ENCODE measurements around the gene HMCN1. TPM values are rescaled to one million over a fixed set of nuclear protein-coding genes. Genes with fewer than 3 reads are reported as not detected.
A peak's percentile ranks its signal among the peaks of the same experiment; 100 is the strongest.

HMCN1 gene
- polyA plus RNA-seq, 1 of the 3 experiments (the other 2 are of a cell fraction): 59.5 TPM

DNA sequence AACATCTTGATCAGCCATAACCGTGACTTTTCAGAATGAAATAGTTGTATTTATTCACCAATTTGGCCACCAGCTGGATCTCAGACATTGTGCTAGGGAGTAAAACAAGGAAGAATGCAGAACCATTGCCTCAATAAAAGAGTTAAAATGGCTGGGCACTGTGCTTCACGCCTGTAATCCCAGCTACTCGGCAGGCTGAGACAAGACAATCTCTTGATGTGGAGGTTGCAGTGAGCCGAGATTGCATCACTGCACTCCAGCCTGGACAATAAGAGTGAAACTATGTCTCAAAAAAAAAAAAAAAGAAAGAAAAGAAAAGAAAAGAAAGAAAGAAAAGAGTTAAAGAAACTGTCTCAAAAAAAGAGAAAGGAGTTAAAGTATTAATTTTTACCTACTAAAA lies 441.4 kb downstream of the HMCN1 start:
- CTCF ChIA-PET: no interaction called here

GRCh38 chr1:186178426-186179043 lies 444.3 kb downstream of the HMCN1 start:
- no peaks in the 10 kb centered on the region for H3K9me2 ChIP-seq
- peaks cover 4 to 7% of the 10 kb centered on the region in 2 experiments for H3K36me3 ChIP-seq (replicated peaks in 1 of 2; ENCODE audit: control insufficient read depth in 1 of 2, insufficient read depth in 2 of 2, low read length in 1 of 2)
- no peaks in the 10 kb centered on the region for H3K27me3 ChIP-seq (ENCODE audit: insufficient read depth)
- no peaks in the 10 kb centered on the region for H3K79me2 ChIP-seq (ENCODE audit: insufficient read depth)
- H3K9me3 ChIP-seq: no peaks in the 10 kb centered on the region
- H2AFZ ChIP-seq (ENCODE audit: low read depth): peak overlapping the region; percentile 82; the same call in 1 of the 2 replicates
- peaks cover 14% of the 10 kb centered on the region for H3F3A ChIP-seq (replicated peaks; ENCODE audit: insufficient read depth)
- ChIA-PET CTCF (interaction anchor here (0.6 kb wide), 1 partner anchor 310 kb away, joined by 3 read pairs; no protein-coding TSS in a partner anchor), POLR2A (no interaction called here)
- TF ChIP-seq MEF2A (IDR thresholded peaks at IDR 0.05; ENCODE audit: borderline replicate concordance, low read depth) (no peak), TEAD4 (IDR thresholded peaks at IDR 0.05; ENCODE audit: borderline replicate concordance, insufficient read depth) (no peak)
- H4K20me1 ChIP-seq (ENCODE audit: insufficient read depth): no peaks in the 10 kb centered on the region
- whole genome bisulfite sequencing (ENCODE audit: low lambda C conversion rate): 54% methylated on average over 5 of the region's 5 CpGs
- peak overlapping the region; percentile 35; the same call in 1 of the 2 replicates for H3K9ac ChIP-seq
- H3K4me1 ChIP-seq (ENCODE audit: control insufficient read depth in 1 of 2, insufficient read depth in 2 of 2, low read depth in 1 of 2, low read length in 1 of 2): peaks cover 5 to 15% of the 10 kb centered on the region in 2 experiments; a peak in 3 of 4 replicates
- peak overlapping the region in 1 of 2 experiments; percentile 25; a peak in 3 of 4 replicates for H3K4me3 ChIP-seq (ENCODE audit: low read depth in 2 of 2, low read length in 1 of 2)
- DNase-seq: no peak
- H3K4me2 ChIP-seq: peak overlapping the region; percentile 61
- peak overlapping the region; percentile 3 to 22; a peak in 2 of 4 replicates for H3K27ac ChIP-seq (ENCODE audit: low read depth in 2 of 2, low read length in 1 of 2)

More for the DNA sequence above, 441.4 kb downstream of the HMCN1 start:
- POLR2A ChIA-PET: no interaction called here
- no peaks in the 10 kb centered on the region for H3K79me2 ChIP-seq (ENCODE audit: insufficient read depth)
- no peak overlapping the region for H3K4me3 ChIP-seq (ENCODE audit: low read depth in 2 of 2, low read length in 1 of 2)
- peaks cover 2% of the 10 kb centered on the region for H3F3A ChIP-seq (replicated peaks; ENCODE audit: insufficient read depth)
- H4K20me1 ChIP-seq (ENCODE audit: insufficient read depth): no peaks in the 10 kb centered on the region
- TF ChIP-seq, protein P1, sequence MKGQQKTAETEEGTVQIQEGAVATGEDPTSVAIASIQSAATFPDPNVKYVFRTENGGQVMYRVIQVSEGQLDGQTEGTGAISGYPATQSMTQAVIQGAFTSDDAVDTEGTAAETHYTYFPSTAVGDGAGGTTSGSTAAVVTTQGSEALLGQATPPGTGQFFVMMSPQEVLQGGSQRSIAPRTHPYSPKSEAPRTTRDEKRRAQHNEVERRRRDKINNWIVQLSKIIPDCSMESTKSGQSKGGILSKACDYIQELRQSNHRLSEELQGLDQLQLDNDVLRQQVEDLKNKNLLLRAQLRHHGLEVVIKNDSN (IDR thresholded peaks at IDR 0.05; ENCODE audit: borderline replicate concordance, low read depth): no peak
- TF ChIP-seq YY1 (IDR thresholded peaks at IDR 0.05; ENCODE audit: low read depth): peak; percentile 55; the same call in 1 of the 2 replicates
- TF ChIP-seq, protein P2, sequence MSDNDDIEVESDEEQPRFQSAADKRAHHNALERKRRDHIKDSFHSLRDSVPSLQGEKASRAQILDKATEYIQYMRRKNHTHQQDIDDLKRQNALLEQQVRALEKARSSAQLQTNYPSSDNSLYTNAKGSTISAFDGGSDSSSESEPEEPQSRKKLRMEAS (IDR thresholded peaks at IDR 0.05; ENCODE audit: low read depth): peak; percentile 40; the same call in 1 of the 2 replicates
- no peaks in the 10 kb centered on the region for H3K9me2 ChIP-seq
- H3K27ac ChIP-seq (ENCODE audit: low read depth in 2 of 2, low read length in 1 of 2): peak overlapping the region in 1 of 2 experiments; percentile 47; a peak in 2 of 4 replicates
- 0 out of 2 replicates have a peak overlapping the region, but pooled peaks have one; percentile 32 for H3K4me2 ChIP-seq
- no peak for DNase-seq
- H3K36me3 ChIP-seq (replicated peaks in 1 of 2; ENCODE audit: control insufficient read depth in 1 of 2, insufficient read depth in 2 of 2, low read length in 1 of 2): peaks cover 11 to 12% of the 10 kb centered on the region in 2 experiments
- H3K9ac ChIP-seq: 0 out of 2 replicates have a peak overlapping the region, but pooled peaks have one; percentile 7
- H2AFZ ChIP-seq (ENCODE audit: low read depth): peak overlapping the region; percentile 93
- WGBS (ENCODE audit: low lambda C conversion rate): 19% methylated on average over 4 of the region's 4 CpGs
- peaks cover 0 to 5% of the 10 kb centered on the region in 2 experiments; a peak in 2 of 4 replicates for H3K4me1 ChIP-seq (ENCODE audit: control insufficient read depth in 1 of 2, insufficient read depth in 2 of 2, low read depth in 1 of 2, low read length in 1 of 2)
- no peaks in the 10 kb centered on the region for H3K27me3 ChIP-seq (ENCODE audit: insufficient read depth)
- no peaks in the 10 kb centered on the region for H3K9me3 ChIP-seq

DNA sequence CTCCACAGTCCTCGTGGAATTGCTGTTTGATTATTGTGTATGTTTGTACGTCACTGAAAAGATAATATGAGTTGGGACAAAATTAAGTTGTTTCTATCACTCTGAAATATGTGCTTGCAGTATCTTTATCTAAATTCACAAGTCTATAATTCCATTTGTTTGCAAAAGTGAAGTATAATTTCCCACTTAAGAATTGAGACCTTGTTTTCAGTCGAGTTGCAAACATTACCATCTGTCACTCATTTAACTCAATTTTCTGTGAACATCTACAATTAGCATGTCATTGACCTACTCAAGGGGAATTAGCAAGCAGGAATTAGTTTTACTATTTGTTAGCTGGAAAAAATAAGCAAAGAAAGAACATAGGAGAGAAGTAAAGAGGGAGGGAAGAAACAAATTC lies 445.0 kb downstream of the HMCN1 start:
- no peak for TF ChIP-seq FOSL2 (IDR thresholded peaks at IDR 0.05; ENCODE audit: borderline replicate concordance, low read depth)
- TF ChIP-seq POLR2AphosphoS5 (IDR thresholded peaks at IDR 0.05; ENCODE audit: low read depth, low read length): no peak
- TF ChIP-seq, protein P3, sequence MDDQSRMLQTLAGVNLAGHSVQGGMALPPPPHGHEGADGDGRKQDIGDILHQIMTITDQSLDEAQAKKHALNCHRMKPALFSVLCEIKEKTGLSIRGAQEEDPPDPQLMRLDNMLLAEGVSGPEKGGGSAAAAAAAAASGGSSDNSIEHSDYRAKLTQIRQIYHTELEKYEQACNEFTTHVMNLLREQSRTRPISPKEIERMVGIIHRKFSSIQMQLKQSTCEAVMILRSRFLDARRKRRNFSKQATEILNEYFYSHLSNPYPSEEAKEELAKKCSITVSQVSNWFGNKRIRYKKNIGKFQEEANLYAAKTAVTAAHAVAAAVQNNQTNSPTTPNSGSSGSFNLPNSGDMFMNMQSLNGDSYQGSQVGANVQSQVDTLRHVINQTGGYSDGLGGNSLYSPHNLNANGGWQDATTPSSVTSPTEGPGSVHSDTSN (IDR thresholded peaks at IDR 0.05): no peak
- TF ChIP-seq IRF3 (IDR thresholded peaks at IDR 0.05; ENCODE audit: low read depth, low read length): no peak
- TF ChIP-seq, protein P4, sequence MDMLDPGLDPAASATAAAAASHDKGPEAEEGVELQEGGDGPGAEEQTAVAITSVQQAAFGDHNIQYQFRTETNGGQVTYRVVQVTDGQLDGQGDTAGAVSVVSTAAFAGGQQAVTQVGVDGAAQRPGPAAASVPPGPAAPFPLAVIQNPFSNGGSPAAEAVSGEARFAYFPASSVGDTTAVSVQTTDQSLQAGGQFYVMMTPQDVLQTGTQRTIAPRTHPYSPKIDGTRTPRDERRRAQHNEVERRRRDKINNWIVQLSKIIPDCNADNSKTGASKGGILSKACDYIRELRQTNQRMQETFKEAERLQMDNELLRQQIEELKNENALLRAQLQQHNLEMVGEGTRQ (IDR thresholded peaks at IDR 0.05; ENCODE audit: borderline replicate concordance, low read depth, low read length): no peak
- no peak for TF ChIP-seq ELF1 (IDR thresholded peaks at IDR 0.05)
- no peak for TF ChIP-seq JUND (IDR thresholded peaks at IDR 0.05)
- no peak for TF ChIP-seq FOXJ3 (CRISPR knock-in tag; IDR thresholded peaks at IDR 0.05)
- TF ChIP-seq RAD21 (IDR thresholded peaks at IDR 0.05; ENCODE audit: low read length): no peak
- TF ChIP-seq, protein P2 (IDR thresholded peaks at IDR 0.05; ENCODE audit: low read depth): no peak
- TF ChIP-seq TEAD4 (IDR thresholded peaks at IDR 0.05; ENCODE audit: borderline replicate concordance, insufficient read depth): no peak
- TF ChIP-seq TAF1 (IDR thresholded peaks at IDR 0.05; ENCODE audit: borderline replicate concordance, low read depth, low read length): no peak
- H3K4me3 ChIP-seq (ENCODE audit: low read depth in 2 of 2, low read length in 1 of 2): peak overlapping the region; percentile 17 to 25; a peak in 3 of 4 replicates
- no peaks in the 10 kb centered on the region for H4K20me1 ChIP-seq (ENCODE audit: insufficient read depth)
- H3F3A ChIP-seq (replicated peaks; ENCODE audit: insufficient read depth): peaks cover 19% of the 10 kb centered on the region
- peak overlapping the region; percentile 61 for H3K4me2 ChIP-seq
- peak overlapping the region; percentile 35; the same call in 1 of the 2 replicates for H3K9ac ChIP-seq
- no peaks in the 10 kb centered on the region for H3K9me2 ChIP-seq
- H3K27me3 ChIP-seq (ENCODE audit: insufficient read depth): no peaks in the 10 kb centered on the region
- peak overlapping the region in 1 of 2 experiments; percentile 3; a peak in 2 of 4 replicates for H3K27ac ChIP-seq (ENCODE audit: low read depth in 2 of 2, low read length in 1 of 2)
- ChIA-PET CTCF (interaction anchor here (0.6 kb wide), 1 partner anchor 309 kb away, joined by 3 read pairs; no protein-coding TSS in a partner anchor), POLR2A (no interaction called here)
- no peak for DNase-seq
- peaks cover 4 to 7% of the 10 kb centered on the region in 2 experiments for H3K36me3 ChIP-seq (replicated peaks in 1 of 2; ENCODE audit: control insufficient read depth in 1 of 2, insufficient read depth in 2 of 2, low read length in 1 of 2)
- WGBS (ENCODE audit: low lambda C conversion rate): 18% methylated on average over 3 of the region's 3 CpGs
- no peaks in the 10 kb centered on the region for H3K79me2 ChIP-seq (ENCODE audit: insufficient read depth)
- peak overlapping the region; percentile 82 for H2AFZ ChIP-seq (ENCODE audit: low read depth)
- peaks cover 8 to 19% of the 10 kb centered on the region in 2 experiments; a peak in 3 of 4 replicates for H3K4me1 ChIP-seq (ENCODE audit: control insufficient read depth in 1 of 2, insufficient read depth in 2 of 2, low read depth in 1 of 2, low read length in 1 of 2)
- no peaks in the 10 kb centered on the region for H3K9me3 ChIP-seq
